GM19397 (cell line): Measurements from ENCODE around the gene FOXJ3.

Experiments used
- ATAC-seq: cut with Tn5 transposase; IDR thresholded peaks from one replicate; pipeline ENCODE4 v1.9.1; 2021; ENCODE audit warnings: mild to moderate bottlenecking, moderate library complexity; ENCODE audit not compliant: unreplicated experiment

FOXJ3 gene

DNA sequence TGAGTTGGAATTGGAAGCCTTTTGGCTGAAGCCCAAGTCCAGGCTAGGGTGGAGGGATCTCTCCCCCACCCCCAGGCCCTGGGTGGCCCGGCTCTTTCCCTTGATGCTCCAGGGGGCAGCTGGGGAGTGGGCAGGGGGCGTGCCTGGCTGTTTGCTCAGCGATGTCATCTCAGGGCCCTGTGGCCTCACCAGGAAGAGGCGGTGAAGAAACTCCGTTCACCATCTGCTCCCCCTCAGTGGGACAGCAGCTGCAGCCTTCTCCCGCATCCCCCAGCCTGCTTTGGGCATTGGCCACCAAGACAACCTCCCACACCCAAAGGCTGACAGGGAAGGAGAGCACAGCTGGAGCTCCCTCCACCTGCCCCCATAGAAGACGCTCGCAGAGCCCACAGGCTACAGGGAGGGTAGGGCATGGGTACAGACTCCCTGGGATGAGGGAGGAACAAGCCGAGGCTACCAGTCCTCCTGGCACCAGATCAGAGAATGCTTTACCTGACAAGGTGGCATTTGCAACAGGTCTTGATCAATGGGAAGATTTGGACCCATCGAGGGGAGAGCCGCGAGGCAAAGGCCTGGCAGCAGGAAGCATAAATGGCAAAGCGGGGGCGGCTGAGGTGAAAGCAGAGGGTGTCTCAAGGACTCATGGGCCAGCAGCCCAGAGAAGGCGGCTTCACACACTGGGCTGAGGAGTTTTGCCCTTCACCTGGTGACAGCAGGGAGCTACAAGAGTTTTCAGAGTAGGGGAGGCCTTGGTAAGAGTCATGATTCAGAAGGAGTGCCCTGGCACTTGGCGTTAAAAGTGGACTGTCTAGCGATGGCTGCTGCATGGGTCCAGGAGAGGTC lies 164.0 kb downstream of the FOXJ3 start:
- ATAC-seq: no peak

DNA sequence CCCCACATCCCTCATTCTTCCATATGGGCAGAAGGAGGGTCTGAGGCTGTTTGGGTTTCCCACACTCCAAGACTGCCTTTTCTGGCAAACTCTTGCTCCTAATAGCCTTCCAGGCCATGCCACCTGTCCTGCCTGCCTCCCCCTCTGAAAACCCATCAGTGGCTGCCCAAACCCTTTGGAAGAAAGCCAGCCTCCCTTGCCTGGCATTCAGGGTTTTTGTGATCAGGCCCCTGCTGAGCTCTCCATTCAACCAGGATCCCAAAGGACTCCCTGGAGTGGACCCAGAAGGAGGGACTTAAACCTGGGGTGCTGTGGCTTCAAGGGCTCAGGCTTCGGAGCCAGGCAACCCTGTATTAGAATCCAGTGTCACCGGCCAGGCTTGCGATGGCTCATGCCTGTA lies 166.3 kb downstream of the FOXJ3 start:
- no peak for ATAC-seq

DNA sequence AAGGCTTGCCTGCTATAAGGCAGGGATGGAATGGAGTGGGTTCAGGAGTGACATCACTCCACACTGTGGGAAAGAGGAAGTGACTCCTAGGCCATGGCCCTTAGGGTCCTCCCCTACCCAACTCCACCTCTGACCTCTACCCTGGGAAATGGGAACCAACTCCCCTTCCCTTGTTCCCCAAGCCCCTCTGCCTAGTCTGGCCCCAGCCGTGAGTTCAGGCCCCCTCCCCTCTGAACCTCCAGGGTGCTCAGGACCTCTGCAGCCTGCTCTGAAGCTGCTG lies 166.7 kb downstream of the FOXJ3 start:
- ATAC-seq: no peak

DNA sequence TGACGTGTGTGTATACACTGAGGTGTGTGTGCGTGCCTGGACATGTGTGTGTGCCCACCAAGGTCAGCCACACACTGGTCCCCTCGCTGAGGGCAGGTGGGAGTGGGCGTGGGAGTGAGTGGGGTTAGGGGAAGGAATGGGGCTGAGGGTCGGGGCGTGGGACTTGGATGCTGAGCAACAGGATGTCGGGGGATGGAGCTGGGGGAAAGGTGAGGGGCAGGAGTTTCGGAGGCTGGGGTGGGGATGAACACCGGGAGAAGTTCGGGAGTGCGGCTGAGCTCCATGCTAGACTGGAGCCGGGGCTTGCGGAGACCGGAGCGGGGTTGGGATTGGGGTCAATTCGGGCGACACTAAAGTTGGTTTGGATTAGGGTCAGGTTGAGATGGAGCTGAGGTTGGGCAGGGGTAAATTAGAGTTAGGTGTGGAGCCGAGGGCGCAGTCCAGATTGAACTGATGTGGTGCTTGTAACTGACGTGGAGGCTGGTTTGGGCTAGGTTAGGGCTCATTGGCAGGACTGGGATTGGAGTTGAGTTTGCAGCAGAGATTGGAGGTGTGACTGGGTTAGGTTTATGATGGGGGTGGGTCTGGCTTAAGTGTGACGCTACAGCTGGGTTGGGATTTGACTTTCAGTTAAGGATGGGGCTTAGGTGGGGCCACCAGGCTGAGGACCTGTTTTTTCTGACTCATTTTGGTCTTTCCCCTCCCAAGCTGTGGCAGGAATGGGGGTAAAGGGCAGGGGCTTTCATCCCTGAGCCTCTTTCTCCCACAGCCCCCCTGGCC lies 167.2 kb downstream of the FOXJ3 start:
- no peak for ATAC-seq

DNA sequence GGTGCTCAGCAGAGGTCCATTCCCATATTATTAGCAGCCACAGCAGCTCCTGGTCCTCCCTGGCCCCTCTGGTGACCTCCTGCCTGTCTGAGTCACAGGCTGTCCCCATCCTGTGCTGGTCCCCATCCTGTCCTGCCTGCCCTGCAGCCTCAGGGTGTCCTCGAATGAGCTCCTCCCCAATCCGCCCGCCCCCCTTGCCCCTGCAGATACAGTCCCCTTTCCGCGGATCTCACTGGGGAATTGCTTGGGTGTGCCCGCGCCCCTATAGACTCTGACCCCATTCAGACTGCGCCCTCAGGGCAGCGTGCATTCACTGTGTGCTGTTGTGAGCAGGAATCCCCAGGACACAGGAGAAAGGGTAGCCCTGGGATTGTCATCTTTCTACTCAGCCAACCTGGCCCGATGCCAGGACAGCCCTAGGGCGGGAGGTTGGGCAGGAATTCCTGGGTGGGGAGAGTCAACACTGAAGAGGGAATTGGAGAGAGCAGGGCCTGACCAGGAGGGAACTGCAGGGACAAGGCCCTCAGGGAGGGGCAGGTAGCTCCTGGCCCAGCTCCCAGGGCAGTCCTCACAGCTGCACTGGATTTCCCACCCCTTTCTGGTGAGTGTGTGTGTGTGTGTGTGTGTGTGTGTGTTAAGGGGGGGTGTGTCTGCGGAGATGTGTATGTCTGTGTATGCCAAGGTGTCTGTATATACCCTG lies 169.4 kb downstream of the FOXJ3 start:
- no peak for ATAC-seq

DNA sequence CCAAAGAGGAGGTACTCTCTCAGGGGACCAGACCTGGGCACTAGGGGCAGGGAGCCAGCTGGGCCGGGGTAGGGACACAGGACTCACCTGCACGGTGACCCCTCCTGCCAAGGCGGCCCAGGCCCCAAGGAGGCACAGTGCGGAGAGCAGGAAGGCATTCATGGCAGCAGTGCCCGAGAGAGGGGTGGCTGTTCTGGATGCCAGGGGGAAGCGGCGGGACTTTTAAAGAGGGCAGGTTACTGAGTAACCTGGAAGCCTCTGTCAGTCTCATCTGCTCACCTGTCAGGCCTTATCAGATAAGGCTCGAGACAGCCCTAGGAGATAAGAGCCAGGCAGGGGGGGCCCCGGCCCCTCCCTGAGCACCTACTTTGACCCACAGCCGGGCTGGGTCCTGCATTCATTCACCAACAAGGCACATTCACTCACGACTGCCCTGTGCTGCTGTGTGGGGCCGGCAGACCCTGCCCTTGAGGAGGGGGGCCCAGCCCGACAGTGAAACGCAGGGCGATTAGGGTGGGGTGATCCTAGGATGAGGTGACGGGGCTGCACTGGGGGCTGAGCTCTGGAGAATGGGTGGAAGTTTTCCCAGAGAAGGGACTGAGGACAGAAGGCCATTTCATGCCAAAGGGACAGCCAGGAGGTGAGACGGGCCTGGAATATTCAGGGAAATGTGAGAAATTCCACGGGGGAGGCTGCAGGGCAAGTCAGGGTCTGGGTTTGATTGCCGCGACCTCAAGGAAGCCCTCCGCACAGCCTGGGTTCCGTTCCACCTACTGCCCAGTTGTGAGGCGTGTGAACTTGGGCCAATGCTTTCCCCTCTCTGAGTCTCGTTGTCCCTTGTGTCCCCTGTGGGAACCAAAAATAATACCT lies 170.2 kb downstream of the FOXJ3 start, which contains the start of gene GUCA2A:
TSS of gene GUCA2A (minus strand) at position 195 of the 870 bp plus-strand sequence. CDS start at position 162, 33 bp downstream.
- no peak for ATAC-seq

DNA sequence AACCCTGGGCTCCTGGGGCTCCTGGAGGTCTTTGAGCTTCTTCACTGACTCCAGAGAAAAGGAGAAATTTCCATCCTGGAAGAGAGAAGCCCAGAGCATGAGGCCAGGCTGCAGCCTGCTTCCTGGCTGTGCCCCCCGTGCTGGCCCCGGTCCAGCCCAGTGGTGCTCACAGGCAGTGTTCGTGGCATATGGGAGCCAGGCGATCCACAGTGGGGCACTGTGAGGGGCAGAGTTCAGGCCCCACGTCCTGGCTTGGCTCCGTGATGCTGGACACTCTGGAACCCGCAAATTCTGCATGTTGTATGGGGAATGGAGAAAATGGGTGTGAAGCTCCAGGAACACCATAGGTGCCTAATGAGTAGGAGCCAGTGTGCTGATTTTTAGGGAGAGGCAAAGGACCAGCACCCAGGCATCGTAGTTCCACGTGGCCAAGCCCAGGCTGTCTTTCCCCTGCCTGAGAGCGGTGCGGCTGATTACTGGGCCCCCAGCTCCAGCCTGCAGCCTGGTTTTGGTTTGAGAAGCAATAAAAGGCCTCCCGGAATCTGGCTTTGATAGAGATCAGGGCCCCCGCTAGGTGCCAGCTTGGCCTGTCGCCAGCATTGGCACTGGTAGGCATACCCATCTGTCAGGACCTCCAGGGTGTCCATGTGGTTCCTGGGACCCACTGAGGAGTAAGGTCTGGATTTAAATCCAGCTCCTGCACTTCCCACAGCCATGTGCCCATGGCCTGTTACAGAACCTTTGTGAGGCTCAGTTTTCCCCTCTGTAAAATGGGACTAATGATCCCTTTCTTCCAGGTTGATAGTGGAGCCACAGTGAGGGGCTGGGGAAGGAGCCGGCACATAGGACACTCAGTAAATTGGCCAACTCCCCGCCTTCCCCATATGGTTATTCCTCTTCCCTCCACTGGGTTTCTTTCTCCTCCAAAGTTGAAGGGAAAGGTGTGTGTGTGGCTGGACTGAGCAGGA lies 171.2 kb downstream of the FOXJ3 start:
- ATAC-seq: no peak

DNA sequence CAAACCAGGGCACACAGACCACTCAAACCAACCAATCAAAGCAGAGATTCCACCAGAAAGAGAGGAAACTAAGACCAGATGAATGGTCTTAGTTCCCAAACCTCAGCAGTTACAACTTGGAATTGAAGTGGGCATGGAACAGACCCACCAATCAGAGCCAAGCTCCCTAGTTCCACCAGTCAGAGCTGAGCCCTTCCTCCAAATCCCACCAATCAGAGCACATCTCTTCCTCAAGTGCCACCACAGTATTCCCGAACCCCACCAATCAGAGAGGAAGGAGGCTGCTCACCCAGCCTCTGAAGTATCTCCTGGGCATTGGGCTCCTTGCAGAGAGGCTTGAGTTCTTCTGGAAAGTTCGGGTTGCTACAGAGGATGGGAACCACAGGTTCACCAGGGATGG lies 171.9 kb downstream of the FOXJ3 start:
- ATAC-seq: no peak

DNA sequence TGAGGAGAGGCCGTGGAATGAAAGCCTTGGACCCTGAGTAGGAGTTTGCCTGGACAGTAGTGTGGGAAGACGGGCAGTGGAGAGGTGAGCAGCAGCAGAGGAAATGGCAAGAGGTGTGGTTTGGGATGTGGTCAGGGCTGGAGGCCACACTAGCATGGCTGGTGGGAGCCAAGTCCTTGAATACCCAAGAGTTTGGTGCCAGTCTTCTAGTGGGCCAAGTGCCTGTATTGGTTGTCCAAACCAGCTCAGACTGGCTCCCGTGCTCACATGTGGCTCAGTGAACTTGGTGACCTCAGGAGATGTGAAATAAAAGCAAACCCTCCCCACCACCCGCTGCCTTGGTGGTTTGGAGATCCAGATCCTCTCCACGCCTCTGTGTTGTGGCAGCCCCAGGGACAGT lies 172.9 kb downstream of the FOXJ3 start:
- ATAC-seq: no peak

DNA sequence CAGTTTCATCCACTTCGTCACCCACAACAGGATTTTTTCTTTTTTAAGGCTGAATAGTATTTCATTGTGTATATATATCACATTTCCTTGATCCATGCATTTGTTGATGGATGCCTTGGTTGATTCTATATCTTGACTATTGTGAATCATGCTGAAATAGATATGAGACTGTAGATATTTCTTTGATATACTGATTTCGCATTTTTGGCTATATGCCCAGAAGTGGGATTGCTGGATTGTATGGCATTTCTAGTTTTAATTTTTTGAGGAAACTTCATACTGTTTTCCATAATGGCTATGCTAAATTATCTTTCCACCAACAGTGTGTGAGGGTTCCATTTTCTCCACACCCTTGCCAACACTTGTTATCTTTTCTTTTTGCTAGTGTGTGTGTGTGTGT lies 176.8 kb downstream of the FOXJ3 start:
- no peak for ATAC-seq

DNA sequence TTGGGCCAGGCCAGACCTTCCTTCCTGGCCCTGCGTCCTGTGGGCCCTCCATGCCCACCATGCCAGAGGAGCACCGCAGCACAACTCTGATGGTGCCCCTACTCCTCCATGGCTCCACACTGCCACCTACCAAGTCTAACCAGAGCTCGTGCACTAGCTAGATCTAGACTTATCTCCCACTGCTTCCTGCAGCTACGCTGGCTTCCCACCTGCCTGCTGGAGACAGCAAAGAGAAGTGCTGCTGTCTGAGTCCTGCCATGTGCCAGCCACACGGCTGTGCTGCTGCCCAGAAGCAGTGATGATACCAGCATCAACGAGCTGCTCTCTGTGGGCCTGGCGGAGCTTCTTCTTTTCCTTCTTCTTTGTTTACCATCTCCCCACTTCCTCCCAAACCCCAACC lies 177.4 kb downstream of the FOXJ3 start:
- ATAC-seq: no peak

DNA sequence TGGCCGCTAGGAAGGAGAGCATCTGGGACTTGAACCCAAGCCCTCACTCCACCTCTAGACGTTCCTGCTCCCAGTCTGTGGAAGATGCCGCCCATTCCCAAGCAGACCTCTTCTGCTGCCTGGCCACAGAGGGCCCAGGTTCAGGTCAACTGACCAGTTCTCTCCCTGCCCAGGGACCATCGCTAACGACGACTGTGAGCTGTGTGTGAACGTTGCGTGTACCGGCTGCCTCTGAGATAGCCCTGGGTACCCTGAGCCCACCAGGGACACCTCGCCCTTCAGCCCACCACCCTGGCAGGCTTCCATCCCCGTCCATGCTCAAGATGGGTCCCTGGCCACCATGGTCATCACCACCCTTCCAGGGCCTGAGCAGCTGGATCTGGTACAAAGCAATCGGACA lies 179.7 kb downstream of the FOXJ3 start:
- ATAC-seq: no peak

DNA sequence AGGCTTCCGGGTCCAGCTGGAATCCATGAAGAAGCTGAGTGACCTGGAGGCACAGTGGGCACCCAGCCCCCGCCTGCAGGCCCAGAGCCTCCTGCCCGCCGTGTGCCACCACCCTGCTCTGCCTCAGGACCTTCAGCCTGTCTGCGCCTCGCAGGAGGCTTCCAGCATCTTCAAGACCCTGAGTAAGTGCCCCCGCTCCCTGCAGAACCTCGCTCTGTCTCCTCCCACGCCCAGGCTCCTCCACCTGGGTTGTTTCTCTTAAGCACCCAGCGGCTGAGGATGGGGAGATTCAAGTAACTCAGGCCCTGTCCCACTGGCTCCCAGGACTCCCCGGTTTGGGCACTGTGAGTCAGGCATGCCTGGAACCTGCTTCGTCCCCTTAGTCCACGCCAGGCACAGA lies 180.3 kb downstream of the FOXJ3 start:
- ATAC-seq: no peak

DNA sequence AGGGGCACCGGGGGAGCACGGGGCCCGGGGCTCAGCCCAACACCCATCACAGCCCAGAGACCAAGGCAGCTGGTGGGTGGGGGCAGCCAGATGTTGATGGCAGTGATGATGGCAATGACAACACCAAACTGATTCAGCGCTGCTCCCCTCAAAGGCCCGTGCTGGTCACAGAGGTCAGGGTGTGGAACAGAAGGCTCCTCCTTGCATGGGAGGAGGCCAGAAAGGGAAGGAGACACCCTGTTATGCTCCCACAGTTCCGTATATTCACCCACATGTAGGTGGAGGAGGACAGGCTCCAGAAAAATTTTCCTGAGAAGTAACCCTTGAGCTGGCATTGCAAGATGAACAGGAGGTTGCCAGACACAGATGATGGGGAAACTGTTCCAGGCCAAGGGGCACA lies 181.4 kb downstream of the FOXJ3 start:
- no peak for ATAC-seq

DNA sequence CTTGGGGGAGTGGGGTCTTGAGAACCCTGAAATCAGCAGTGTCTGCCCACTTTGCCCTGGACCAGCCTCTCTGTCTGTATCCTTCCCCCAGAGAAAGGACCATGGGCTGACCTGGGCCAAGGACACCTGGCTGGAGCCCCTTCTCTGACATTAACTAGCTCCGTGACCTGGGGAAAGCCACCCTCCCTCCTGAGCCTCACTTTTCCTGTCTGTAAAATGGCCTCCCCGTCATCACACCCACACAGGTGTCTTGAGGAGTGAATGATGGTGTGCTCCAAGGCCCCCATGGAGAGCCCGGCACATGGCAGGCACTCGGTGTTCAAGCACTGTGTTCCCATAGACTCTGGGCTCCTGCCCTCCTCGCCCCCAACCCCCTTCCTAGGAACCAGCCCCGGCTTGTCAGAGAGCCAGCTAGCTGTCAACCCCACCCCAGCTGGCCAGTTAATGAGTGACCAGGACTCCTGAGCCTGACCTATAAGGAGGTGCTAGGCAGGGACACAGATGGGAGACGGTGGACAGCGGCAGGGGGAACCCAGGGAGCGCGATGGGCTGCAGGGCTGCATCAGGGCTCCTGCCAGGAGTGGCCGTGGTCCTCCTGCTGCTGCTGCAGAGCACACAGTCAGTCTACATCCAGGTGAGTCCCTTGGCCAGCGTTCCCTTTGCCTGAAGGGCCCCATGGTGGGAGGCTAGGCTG lies 182.0 kb downstream of the FOXJ3 start, which contains the start of gene GUCA2B:
TSS of gene GUCA2B (plus strand) at position 504 of the 694 bp plus-strand sequence. CDS start at position 545, 41 bp downstream.
- no peak for ATAC-seq

DNA sequence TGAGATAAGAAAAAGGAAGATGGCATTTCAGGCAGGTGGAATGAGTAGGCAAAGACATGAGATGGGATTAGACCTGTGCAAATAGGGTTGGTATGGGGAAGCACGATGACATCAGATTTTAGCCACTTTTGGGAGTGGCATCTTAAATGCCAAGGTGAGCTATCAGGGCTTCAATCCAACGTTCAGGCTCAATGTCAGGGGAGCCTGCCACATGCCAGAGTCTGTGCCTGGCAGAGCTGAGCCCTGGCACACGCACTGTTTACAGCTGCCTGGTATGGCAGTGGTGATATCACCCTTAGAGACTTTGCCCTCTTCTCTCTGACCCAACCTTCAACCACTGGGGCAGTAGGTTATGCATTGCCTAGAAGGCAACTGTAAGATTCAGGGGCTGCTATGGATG lies 182.9 kb downstream of the FOXJ3 start:
- no peak for ATAC-seq

DNA sequence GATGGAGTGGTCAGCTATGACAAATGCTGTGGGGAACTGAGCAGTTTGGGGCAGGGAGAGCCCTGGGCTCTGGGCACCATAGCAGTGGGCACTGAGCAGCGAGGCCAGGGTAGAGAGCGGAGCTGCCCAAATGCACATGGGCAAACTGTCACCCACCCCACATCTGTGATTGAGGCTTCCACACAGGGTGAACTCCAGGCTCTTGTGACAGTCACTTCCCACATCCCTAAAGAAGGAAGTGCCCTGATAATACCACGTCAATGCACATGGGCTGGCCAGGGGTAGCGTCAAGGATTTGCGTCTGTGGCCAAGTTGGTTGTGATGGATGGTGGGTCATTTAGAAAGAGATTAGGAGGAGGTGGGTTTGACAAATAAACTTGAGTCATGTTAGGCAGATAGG lies 184.4 kb downstream of the FOXJ3 start:
- no peak for ATAC-seq

DNA sequence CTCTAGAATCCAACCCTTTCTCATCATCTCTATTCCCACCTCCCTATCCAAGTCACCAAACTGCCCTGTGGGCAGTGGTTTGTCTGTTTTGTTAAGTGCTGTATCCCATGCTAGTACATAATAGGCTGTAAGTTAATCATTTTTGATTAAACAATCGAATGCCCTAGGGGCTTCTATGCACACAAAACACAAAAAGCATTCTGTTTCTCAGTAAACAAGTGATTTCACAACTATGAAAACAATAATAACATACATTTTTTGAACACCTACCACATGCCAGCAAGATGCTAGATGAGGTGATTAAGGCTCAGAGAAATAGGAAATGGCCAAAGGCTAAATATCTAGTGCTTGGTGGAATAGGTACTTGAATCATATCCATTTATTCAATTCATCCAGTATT lies 186.9 kb downstream of the FOXJ3 start:
- ATAC-seq: no peak
